ENCODE results near the gene MPP2.
"Not testable (repeated sequence)": the region's sequence is repeated elsewhere in the genome, so short reads cannot be mapped to it uniquely, and the experiment has no call there.

The MPP2 gene

DNA sequence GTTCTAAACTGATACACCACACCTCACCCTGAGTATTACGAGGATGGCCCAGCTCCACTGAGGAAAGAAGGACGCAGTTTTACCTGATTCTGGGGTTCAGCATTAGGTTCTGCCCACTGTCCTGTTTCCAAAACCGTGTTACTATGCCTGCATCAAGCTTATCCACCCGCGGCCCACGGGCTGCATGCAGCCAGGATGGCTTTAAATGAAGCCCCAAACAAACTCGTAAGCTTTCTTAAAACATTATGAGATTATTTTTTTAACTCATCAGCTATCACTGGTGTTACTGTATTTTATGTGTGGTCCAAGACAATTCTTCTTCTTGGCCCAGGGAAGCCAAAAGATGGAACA, 64.4 kb downstream of the MPP2 start:
- no peak for DNase-seq

DNA sequence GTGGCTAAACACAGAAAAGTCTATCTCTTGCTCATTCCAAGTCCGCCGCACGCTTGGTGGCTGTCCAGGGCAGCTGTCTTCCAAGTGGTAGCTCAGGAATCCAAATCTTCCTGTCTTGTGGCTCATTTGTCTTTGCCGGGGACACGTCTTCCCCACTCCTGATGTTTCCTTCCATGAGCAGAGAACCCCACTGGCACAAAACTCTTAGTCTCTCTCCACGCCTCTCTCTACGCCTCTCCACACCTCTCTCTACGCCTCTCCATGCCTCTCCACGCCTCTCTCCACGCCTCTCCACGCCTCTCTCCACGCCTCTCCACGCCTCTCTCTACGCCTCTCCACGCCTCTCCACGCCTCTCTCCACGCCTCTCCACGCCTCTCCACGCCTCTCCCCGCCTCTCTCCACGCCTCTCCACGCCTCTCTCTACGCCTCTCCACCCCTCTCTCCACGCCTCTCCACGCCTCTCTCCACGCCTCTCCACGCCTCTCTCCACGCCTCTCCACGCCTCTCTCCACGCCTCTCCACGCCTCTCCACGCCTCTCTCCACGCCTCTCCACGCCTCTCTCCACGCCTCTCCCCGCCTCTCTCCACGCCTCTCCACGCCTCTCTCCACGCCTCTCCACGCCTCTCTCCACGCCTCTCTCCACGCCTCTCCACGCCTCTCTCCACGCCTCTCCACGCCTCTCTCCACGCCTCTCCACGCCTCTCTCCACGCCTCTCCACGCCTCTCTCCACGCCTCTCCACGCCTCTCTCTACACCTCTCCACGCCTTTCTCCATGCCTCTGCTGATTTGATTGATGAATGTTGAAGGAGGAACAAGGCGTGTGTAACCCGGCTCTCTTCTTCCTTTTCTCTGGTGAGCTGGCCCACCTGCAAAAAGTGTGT, 65.0 kb downstream of the MPP2 start:
- DNase-seq, result not testable (repeated sequence)

DNA sequence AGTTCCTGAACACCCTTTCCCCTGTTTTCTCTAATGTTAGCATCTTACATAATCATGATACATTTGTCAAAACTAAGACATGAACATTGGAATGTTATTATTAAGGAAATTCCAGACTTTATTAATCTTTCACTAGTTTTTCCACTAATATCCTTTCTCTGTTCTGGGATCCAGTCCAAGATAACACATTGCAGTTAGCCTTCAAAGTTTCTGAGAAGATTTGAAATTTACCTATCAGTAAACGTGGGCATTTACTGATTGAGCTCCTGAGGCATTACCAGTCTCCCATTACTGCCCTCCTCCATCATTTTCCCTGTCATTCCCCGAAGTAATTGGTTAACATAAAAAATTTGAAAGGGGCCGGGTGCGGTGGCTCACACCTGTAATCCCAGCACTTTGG, 66.1 kb downstream of the MPP2 start:
- DNase-seq, result no peak

DNA sequence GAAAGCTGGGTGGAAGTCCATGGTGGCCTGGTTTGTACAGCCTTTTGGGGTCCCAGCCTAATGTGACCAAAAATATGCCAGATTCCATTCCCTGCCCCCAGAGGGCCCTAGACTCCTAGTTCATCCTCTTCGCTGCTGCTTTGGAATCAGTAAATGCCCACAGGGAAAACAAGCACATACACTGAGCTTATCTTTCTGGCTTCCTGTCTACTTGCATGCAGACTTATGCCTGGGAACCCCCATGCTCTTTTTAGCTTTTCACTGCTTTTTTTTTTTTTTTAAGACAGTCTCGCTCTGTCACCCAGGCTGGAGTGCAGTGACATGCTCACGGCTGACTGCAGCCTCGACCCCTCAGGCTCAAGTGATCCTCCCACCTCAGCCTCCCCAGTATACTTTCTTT, 66.5 kb downstream of the MPP2 start:
- DNase-seq, result no peak

DNA sequence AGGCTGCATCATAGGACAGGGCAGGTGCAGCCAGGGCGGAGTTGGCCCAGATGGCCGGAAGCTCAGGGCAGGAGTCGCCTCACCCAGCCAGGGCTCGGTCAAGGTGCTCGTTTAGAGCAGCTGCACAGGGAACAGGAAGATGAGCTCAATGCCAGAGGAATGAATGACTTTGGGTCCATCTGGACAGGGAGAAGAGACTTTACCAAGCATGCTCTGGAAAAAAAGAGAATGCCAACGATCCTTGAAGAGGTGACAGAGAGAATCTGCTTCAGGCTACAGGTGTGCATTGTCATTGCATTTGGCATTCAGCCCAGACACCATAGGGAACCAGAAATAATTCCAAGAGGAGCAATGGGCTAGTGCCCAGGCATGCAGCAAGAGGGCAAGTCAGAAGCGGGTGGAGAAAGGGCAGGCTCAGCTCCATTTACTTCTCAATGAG, 67.6 kb downstream of the MPP2 start:
- DNase-seq, result no peak

DNA sequence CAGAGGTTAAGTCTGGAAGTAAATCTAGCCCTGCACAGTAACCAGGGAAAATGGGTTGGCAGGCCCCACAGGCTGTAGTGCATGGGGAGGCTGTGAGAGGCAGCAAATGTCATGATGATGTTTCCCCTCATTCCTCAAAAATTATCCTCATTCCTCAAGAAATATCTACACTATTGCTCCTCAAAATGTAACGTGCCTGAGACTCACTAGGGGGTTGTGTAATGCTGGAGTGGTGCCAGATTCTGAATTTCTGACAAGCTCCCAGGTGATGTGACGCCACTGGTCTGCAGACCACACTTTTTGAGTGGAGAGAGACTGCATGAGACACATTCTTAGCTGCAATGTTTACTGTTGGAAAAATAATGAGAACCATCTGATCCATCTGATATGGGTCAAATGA, 73.2 kb downstream of the MPP2 start:
- no peak for DNase-seq

DNA sequence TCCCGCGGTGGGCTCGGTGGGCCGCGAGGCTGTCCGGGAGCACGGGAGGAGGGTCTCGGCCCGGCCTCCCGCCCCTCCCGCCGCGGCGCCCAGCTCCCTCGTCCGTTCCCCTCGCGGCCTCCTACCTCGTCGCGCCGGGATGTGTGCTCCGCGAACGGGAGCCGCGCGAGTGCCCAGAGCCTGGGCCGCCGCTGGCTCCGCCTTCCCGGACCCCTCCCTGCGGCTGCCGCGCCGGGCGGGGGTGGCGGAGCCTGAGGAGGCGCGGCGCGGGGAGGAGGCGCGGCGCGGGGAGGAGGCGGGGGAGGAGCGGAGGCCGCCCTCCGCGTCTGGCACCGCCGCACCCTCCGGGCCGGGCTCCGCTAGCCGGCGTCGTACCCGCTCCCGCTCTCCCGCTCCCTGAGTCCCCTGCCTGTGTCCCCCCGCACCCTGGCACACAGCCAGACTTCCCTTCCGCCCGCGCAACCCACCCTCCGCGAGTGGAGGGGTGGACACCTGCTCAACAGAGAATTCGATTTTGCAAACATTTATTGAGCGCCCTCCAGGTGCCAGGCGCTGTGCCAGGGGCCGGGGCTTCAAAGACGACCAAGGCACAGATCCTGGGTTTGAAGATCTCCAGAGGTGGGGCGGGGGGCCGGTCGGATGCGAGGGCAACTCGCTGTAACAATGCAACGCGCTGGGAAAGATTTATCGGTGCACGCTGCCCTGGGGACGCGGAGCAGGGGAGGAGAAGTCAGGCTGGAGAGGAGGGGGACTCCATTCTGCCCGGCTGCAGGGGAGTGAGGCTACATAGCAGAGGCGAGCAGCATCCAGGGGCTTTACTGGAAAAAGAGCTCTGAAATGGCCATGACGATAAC, 74.1 kb downstream of the MPP2 start, which contains the start of gene MPP3:
Gene MPP3, minus strand, starts transcription at position 171 of the 854 bp plus-strand sequence. CDS start 1,240 bp downstream, outside the sequence.
- peak; percentile 55 for DNase-seq

DNA sequence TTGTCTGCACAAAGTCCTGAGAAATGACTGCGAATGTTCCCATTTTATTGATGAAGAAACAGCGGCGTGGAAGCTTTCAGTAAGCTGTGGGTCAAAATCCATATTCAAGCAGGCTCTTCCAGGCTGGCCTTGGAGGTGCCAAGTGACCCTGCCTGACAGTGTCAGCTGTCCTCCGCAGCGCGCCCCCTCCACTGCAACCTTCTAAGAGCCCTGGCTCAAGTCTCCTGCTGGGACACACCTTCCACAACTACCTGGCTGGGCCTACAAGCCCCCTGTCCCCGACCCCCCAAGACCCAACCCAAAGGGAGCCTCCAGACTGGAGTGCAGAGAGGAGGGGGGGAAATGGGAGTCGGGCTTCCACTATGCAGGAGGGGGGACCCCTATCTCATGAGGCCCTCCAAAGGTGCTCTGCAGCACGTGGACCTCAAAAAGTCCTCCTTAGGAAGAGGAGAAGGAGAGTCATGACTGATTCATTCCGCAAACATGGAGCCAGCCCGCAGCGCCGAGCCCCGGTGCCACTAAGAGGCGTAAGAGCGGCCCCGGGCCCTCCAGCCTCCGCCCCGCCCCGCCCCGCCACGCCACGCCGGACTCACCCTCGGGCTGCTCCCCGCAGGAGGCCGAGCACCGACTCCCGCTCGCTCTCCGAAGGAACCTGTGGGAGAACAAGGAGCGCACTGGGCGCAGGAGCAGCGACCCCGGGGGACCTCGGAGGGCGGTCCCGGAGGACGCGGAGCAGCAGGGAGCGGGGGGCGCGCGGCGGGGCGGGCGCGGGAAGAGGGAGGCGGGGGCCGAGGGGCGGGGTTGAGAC, 75.0 kb downstream of the MPP2 start:
- DNase-seq, result no peak

GRCh38 chr17:43831633-43832032, 75.7 kb downstream of the MPP2 start:
- DNase-seq, result no peak

DNA sequence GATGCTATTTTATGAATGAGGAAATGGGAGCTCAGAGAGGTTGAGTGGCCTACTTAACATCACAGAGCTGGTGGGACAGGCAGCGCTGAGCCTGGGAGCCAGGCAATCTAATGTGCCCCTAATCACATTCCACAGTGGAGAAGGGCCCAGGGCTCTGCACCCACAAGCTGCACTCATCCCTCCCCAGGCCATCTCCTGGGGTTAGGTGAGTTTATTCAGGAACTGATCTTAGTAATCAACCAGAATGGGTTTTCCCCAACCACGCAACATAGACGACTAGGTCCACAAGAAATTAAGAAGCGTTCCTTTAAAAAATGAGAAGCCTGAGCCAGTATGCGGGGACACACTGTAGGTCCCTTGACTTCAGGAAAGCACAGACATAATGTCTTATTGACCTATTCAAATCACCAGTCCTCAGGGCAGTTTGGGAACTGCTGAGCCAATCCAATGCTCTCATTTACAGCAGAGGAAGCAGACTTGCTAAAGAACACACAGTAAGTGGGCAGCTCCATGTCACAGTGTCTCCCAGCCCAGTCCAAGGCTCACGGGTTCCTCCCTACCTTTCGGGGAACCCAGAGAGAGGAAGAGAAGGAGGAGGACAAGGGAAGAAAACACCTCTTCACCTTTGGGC, 76.7 kb downstream of the MPP2 start:
- no peak for DNase-seq

- DNase-seq, result no peak
Measured at GRCh38 chr17:43829738-43830137, 77.6 kb downstream of the MPP2 start.

DNA sequence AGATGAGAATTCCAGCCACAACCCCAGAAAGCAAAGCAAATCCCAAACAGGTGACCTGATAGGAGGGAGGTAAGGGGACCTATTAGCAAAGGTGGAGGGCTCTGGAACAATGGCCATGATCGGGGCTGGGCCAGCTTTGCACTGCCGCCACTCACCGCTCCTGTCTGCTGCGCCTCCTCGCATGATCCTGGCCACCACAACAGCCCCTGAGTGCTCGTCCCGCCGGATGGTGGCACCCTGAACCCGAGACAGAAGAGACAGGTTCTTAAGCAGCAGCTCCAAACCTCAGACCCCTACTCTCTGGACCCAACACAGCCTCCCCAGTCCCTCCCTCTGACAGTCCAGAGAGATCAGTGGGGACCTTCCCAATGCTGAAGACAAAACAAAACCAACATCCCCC, 79.7 kb downstream of the MPP2 start:
- no peak for DNase-seq

GRCh38 chr17:43826206-43826605, 81.1 kb downstream of the MPP2 start:
- DNase-seq, result no peak

DNA sequence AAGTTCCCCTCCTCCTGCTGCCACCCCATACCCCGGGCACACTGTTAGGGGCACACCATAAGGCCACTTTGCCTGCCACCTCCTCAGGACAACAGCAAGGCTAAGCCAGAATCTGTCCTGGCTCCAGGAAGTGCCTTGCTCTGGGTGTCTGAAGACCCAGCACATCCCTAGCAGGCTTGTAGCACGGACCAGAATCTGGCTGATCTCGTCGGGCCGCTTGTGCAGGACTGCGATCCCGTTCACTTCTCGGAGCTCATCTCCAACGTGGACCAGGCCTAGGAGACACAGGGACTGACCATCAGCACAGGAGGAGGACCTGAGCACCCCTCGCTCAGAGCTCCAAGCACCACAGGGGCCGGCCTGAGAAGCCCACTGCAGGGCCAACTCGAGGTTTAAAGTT, 81.8 kb downstream of the MPP2 start:
- DNase-seq, result no peak

All from activated CD4-positive, alpha-beta T cell treated with anti-CD3 and anti-CD28 coated beads, Interleukin-2, amount 50 U/mL, for 1 hour (primary cell).